Measurements from ENCODE around the gene CTNNAL1.

CTNNAL1 gene

DNA sequence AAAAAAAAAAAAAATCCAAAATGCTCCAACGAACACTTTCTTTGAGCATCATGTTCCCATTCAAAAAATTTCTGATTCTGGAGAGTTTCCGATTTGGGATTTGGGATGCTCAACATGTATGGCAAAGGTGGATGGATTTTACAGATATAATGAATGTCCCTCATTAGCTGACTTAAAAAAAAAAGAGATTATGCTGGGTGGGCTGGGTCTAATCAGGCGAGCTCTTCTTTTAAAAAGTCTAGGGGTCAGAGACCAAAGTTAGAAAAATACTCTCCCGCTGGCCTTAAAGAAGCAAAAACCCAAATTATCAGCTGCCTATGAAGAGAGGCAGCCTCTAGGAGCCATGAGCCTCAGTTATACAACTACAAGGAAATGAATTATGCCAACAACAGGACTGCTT lies 15.2 kb upstream of the CTNNAL1 start:
- Histone ChIP-seq H3K79me2 (ENCODE audit: low read length) (no peaks in the 10 kb centered on the region), H3K4me1 (ENCODE audit: low read length) (no peaks in the 10 kb centered on the region), H2AFZ (ENCODE audit: low read depth, low read length) (no peak overlapping the region), H3K4me3 (ENCODE audit: low read length) (no peak overlapping the region), H3K27me3 (ENCODE audit: low read depth, low read length) (no peaks in the 10 kb centered on the region), H3K9ac (ENCODE audit: low read length) (no peak overlapping the region), H3K36me3 (replicated peaks; ENCODE audit: low read depth, low read length) (peaks cover 21% of the 10 kb centered on the region), H3K9me3 (ENCODE audit: insufficient read depth, low read length) (no peaks in the 10 kb centered on the region), H4K20me1 (ENCODE audit: insufficient read depth, low read length) (peaks cover 10% of the 10 kb centered on the region), H3K4me2 (ENCODE audit: low read length) (no peak overlapping the region), H3K27ac (ENCODE audit: low read length) (no peak overlapping the region)
- no peak for TF ChIP-seq EZH2phosphoT487 (IDR thresholded peaks at IDR 0.05; ENCODE audit: low read depth)
- TF ChIP-seq, protein P1, sequence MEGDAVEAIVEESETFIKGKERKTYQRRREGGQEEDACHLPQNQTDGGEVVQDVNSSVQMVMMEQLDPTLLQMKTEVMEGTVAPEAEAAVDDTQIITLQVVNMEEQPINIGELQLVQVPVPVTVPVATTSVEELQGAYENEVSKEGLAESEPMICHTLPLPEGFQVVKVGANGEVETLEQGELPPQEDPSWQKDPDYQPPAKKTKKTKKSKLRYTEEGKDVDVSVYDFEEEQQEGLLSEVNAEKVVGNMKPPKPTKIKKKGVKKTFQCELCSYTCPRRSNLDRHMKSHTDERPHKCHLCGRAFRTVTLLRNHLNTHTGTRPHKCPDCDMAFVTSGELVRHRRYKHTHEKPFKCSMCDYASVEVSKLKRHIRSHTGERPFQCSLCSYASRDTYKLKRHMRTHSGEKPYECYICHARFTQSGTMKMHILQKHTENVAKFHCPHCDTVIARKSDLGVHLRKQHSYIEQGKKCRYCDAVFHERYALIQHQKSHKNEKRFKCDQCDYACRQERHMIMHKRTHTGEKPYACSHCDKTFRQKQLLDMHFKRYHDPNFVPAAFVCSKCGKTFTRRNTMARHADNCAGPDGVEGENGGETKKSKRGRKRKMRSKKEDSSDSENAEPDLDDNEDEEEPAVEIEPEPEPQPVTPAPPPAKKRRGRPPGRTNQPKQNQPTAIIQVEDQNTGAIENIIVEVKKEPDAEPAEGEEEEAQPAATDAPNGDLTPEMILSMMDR (IDR thresholded peaks at IDR 0.05; ENCODE audit: low read depth, low read length): no peak

DNA sequence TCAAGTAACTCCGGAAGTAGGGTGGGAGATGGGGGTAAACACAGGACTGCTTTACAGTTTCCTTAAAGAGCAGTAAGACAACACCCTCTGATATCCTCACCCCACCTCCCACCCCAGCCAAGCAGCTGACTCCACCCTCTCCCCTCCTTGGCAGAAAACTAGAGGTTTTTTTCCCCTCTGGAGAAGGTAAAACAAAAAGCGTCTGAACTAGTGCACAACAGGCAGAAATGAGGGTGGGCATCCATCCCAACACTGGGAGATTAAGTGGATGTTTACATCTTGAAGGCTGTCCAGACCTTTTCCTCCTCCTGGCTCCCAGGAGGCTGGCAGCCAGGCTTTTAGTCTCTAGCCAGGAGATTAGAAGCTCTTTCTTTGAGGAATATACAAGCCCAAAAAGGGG lies 13.9 kb upstream of the CTNNAL1 start:
- no peak overlapping the region for H2AFZ ChIP-seq (ENCODE audit: low read depth, low read length)

DNA sequence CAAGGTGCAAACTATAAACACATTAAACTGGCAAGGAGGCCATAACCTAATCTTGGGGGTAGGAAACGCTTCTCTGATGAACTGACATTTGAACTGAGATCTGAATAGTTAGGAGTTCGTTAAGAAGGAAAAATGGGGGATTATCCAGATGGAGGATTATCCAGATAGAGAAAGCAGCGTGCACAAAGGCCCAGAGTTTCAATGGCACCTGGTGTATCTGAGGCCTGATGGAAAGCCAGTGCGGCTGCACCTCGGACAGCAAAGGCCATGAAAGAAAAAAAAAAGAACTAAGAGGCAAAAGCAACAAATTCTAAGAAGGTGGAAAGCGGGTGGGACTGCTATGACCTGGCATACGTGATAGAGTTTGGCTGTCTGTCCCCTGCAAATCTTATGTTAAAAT lies 13.0 kb upstream of the CTNNAL1 start:
- TF ChIP-seq, protein P1 (IDR thresholded peaks at IDR 0.05; ENCODE audit: low read depth, low read length): no peak
- TF ChIP-seq EZH2phosphoT487 (IDR thresholded peaks at IDR 0.05; ENCODE audit: low read depth): no peak
- Histone ChIP-seq H3K27ac (ENCODE audit: low read length) (no peak overlapping the region), H3K27me3 (ENCODE audit: low read depth, low read length) (no peaks in the 10 kb centered on the region), H3K4me2 (ENCODE audit: low read length) (no peak overlapping the region), H3K4me1 (ENCODE audit: low read length) (no peaks in the 10 kb centered on the region), H3K9me3 (ENCODE audit: insufficient read depth, low read length) (no peaks in the 10 kb centered on the region), H2AFZ (ENCODE audit: low read depth, low read length) (no peak overlapping the region), H3K4me3 (ENCODE audit: low read length) (no peak overlapping the region), H3K79me2 (ENCODE audit: low read length) (no peaks in the 10 kb centered on the region), H3K9ac (ENCODE audit: low read length) (no peak overlapping the region), H3K36me3 (replicated peaks; ENCODE audit: low read depth, low read length) (peaks cover 11% of the 10 kb centered on the region), H4K20me1 (ENCODE audit: insufficient read depth, low read length) (peaks cover 10% of the 10 kb centered on the region)

More for the DNA sequence above, 13.9 kb upstream of the CTNNAL1 start:
- Histone ChIP-seq H3K9ac (ENCODE audit: low read length) (no peak overlapping the region), H3K27me3 (ENCODE audit: low read depth, low read length) (no peaks in the 10 kb centered on the region), H3K79me2 (ENCODE audit: low read length) (no peaks in the 10 kb centered on the region), H3K4me3 (ENCODE audit: low read length) (no peak overlapping the region), H3K4me2 (ENCODE audit: low read length) (no peak overlapping the region), H3K4me1 (ENCODE audit: low read length) (no peaks in the 10 kb centered on the region), H3K36me3 (replicated peaks; ENCODE audit: low read depth, low read length) (peaks cover 16% of the 10 kb centered on the region), H4K20me1 (ENCODE audit: insufficient read depth, low read length) (peaks cover 10% of the 10 kb centered on the region), H3K9me3 (ENCODE audit: insufficient read depth, low read length) (no peaks in the 10 kb centered on the region), H3K27ac (ENCODE audit: low read length) (no peak overlapping the region)
- TF ChIP-seq, protein P1 (IDR thresholded peaks at IDR 0.05; ENCODE audit: low read depth, low read length): no peak
- TF ChIP-seq EZH2phosphoT487 (IDR thresholded peaks at IDR 0.05; ENCODE audit: low read depth): no peak

DNA sequence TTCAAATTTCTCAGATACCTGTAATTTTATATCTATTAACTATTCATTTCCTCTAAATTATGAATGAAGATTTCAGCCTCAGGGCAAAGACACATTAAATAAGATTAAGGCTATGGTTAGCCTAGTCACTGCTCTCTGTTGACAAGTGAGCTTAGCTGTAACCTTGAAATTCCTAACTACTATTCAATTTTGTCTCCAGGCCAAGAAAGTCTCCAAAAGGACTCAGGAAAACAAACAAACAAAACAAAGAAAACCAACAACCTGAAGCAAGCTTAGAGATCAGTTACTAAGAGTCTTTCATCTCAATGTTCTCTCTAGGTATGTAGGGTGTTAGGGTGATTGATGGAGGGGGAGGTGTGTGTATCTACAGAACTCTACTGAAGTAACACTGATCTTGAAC lies 9.6 kb upstream of the CTNNAL1 start:
- Histone ChIP-seq H3K4me2 (ENCODE audit: low read length) (no peak overlapping the region), H3K4me1 (ENCODE audit: low read length) (peaks cover 14% of the 10 kb centered on the region), H3K9ac (ENCODE audit: low read length) (no peak overlapping the region), H3K4me3 (ENCODE audit: low read length) (no peak overlapping the region), H4K20me1 (ENCODE audit: insufficient read depth, low read length) (peaks cover 20% of the 10 kb centered on the region), H3K27me3 (ENCODE audit: low read depth, low read length) (no peaks in the 10 kb centered on the region), H3K27ac (ENCODE audit: low read length) (no peak overlapping the region), H3K9me3 (ENCODE audit: insufficient read depth, low read length) (no peaks in the 10 kb centered on the region), H3K36me3 (replicated peaks; ENCODE audit: low read depth, low read length) (peaks cover 18% of the 10 kb centered on the region), H2AFZ (ENCODE audit: low read depth, low read length) (no peak overlapping the region), H3K79me2 (ENCODE audit: low read length) (no peaks in the 10 kb centered on the region)
- TF ChIP-seq EZH2phosphoT487 (IDR thresholded peaks at IDR 0.05; ENCODE audit: low read depth): no peak
- TF ChIP-seq, protein P1 (IDR thresholded peaks at IDR 0.05; ENCODE audit: low read depth, low read length): no peak
